ENCODE measurements around the gene ZFPM1.

ZFPM1 gene

DNA sequence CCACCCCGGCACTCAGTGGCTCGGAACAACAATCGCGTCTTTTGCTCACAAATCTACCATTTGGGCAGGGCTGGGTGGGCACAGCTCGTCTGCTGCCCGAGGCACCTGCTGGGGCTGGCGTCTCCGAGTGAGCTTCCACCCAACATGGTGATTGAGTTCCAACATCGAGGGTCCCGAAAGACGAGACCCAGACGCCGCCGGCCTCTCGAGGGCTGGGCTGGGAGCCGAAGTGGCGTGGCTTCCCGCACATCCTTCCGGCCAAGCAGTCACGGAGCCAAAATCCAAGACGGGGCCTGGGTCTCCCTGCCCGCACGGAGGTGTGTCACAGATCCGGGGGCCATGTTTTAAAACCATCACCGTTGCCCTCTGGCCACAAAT is 7.5 kb upstream of the ZFPM1 start:
- Histone ChIP-seq H3K4me2 (no peak overlapping the region), H3K27ac (no peak overlapping the region), H3K36me3 (ENCODE audit: insufficient read depth) (no peaks in the 10 kb centered on the region), H3K4me1 (ENCODE audit: low read depth, poor library complexity, severe bottlenecking) (no peaks in the 10 kb centered on the region), H2AFZ (ENCODE audit: low read depth) (no peak overlapping the region), H3K4me3 (IDR thresholded peaks at IDR 0.05; ENCODE audit: insufficient read depth, low read depth, low read length) (no peak overlapping the region), H3K9ac (no peak overlapping the region), H3K79me2 (ENCODE audit: insufficient read depth, low read depth) (no peaks in the 10 kb centered on the region), H4K20me1 (ENCODE audit: insufficient read depth) (no peaks in the 10 kb centered on the region), H3K27me3 (ENCODE audit: insufficient read depth, low read depth) (peaks cover 86% of the 10 kb centered on the region)
- TF ChIP-seq, protein P1, sequence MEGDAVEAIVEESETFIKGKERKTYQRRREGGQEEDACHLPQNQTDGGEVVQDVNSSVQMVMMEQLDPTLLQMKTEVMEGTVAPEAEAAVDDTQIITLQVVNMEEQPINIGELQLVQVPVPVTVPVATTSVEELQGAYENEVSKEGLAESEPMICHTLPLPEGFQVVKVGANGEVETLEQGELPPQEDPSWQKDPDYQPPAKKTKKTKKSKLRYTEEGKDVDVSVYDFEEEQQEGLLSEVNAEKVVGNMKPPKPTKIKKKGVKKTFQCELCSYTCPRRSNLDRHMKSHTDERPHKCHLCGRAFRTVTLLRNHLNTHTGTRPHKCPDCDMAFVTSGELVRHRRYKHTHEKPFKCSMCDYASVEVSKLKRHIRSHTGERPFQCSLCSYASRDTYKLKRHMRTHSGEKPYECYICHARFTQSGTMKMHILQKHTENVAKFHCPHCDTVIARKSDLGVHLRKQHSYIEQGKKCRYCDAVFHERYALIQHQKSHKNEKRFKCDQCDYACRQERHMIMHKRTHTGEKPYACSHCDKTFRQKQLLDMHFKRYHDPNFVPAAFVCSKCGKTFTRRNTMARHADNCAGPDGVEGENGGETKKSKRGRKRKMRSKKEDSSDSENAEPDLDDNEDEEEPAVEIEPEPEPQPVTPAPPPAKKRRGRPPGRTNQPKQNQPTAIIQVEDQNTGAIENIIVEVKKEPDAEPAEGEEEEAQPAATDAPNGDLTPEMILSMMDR (conservative IDR thresholded peaks at IDR 0.05; ENCODE audit: low read depth, low read length) = no peak

DNA sequence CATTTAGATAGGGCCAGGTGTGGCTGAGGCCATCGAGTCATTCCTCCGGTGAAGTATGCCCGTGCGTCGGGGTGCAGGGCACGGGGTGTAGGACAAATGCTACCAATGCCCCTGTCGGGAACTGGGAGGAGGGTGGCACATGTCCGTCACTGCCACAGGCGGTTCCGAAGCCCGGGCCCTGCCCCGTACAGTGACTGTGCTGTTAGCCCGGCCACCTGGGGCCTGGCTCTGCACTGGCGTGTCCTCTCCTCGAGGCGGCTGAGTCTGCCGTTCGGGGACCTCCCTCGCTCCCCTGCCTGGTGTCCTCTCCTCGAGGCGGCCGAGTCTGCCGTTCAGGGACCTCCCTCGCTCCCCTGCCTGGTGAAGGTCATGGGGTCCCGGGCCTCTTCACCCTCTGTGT is 7.0 kb upstream of the ZFPM1 start:
- H3K79me2 ChIP-seq (ENCODE audit: insufficient read depth, low read depth) = no peaks in the 10 kb centered on the region
- no peak overlapping the region for H3K4me3 ChIP-seq (IDR thresholded peaks at IDR 0.05; ENCODE audit: insufficient read depth, low read depth, low read length)
- H3K4me1 ChIP-seq (ENCODE audit: low read depth, poor library complexity, severe bottlenecking) = no peaks in the 10 kb centered on the region
- H4K20me1 ChIP-seq (ENCODE audit: insufficient read depth) = no peaks in the 10 kb centered on the region
- no peak overlapping the region for H3K9ac ChIP-seq
- TF ChIP-seq, protein P1 (conservative IDR thresholded peaks at IDR 0.05; ENCODE audit: low read depth, low read length) = no peak
- H3K4me2 ChIP-seq = no peak overlapping the region
- H3K27me3 ChIP-seq (ENCODE audit: insufficient read depth, low read depth) = peaks cover 89% of the 10 kb centered on the region
- H3K27ac ChIP-seq = no peak overlapping the region
- H3K36me3 ChIP-seq (ENCODE audit: insufficient read depth) = no peaks in the 10 kb centered on the region
- no peak overlapping the region for H2AFZ ChIP-seq (ENCODE audit: low read depth)

GRCh38 chr16:88446736-88447135 is 6.3 kb upstream of the ZFPM1 start:
- Histone ChIP-seq H3K4me1 (ENCODE audit: low read depth, poor library complexity, severe bottlenecking) (no peaks in the 10 kb centered on the region), H3K79me2 (ENCODE audit: insufficient read depth, low read depth) (no peaks in the 10 kb centered on the region), H3K4me3 (IDR thresholded peaks at IDR 0.05; ENCODE audit: insufficient read depth, low read depth, low read length) (no peak overlapping the region), H3K27me3 (ENCODE audit: insufficient read depth, low read depth) (peaks cover 86% of the 10 kb centered on the region), H3K9ac (no peak overlapping the region), H3K27ac (no peak overlapping the region), H4K20me1 (ENCODE audit: insufficient read depth) (no peaks in the 10 kb centered on the region), H3K36me3 (ENCODE audit: insufficient read depth) (no peaks in the 10 kb centered on the region), H3K4me2 (no peak overlapping the region), H2AFZ (ENCODE audit: low read depth) (no peak overlapping the region)
- TF ChIP-seq, protein P1 (conservative IDR thresholded peaks at IDR 0.05; ENCODE audit: low read depth, low read length) = no peak

DNA sequence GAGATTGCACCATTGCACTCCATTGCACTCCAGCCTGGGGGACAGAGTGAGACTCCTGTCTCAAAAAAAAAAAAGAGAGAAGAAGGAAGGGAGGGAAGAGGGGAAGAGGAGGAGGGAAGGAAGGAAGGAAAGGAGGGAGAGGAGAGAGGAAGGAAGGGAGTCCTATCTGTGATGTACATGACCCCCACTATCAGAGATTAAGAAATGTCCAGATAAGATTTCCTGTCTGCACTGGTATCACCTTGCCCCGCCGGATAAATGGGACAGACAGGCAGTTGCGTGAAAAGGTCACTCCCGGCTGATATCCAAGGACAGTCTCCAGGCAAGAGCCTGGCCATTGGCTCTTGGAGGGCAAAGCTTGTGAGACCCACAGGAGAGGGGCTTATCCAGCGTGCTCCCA is 5.2 kb upstream of the ZFPM1 start:
- no peaks in the 10 kb centered on the region for H3K36me3 ChIP-seq (ENCODE audit: insufficient read depth)
- H4K20me1 ChIP-seq (ENCODE audit: insufficient read depth) = no peaks in the 10 kb centered on the region
- TF ChIP-seq, protein P1 (conservative IDR thresholded peaks at IDR 0.05; ENCODE audit: low read depth, low read length) = no peak
- H3K27me3 ChIP-seq (ENCODE audit: insufficient read depth, low read depth) = peaks cover 88% of the 10 kb centered on the region
- no peak overlapping the region for H3K4me3 ChIP-seq (IDR thresholded peaks at IDR 0.05; ENCODE audit: insufficient read depth, low read depth, low read length)
- H3K9ac ChIP-seq = no peak overlapping the region
- H2AFZ ChIP-seq (ENCODE audit: low read depth) = no peak overlapping the region
- no peak overlapping the region for H3K27ac ChIP-seq
- no peaks in the 10 kb centered on the region for H3K4me1 ChIP-seq (ENCODE audit: low read depth, poor library complexity, severe bottlenecking)
- H3K4me2 ChIP-seq = no peak overlapping the region
- H3K79me2 ChIP-seq (ENCODE audit: insufficient read depth, low read depth) = no peaks in the 10 kb centered on the region
